OCI-LY7 (cell line): ENCODE measurements around the gene MYRIP. TPM values are rescaled to one million over a fixed set of nuclear protein-coding genes. Genes with fewer than 3 reads are reported as not detected.

Experiments used
- BruUV-seq: library from RNA; stranded (reverse); fragments of 400-500 nt; replicated peaks from 2 replicates; lab custom pipeline; 2021; lab: Mats Ljungman, UMichigan
- CTCF ChIA-PET: fragments of 300-600 bp; sonication (Branson Sonifier 250); formaldehyde crosslinking; loops from one replicate; lab custom pipeline; 2022; ENCODE audit warnings: antibody characterized with exemption; ENCODE audit not compliant: unreplicated experiment; lab: Charles Lee
- POLR2A ChIA-PET: fragments of 300-600 bp; sonication (Branson Sonifier 250); formaldehyde crosslinking; loops from one replicate; lab custom pipeline; 2022; ENCODE audit warnings: antibody characterized with exemption; lab: Charles Lee
- DNase-seq: peaks from one replicate; pipeline ENCODE4 v3.0.0-alpha.2; 2015; ENCODE audit warnings: low spot score
- H2AFZ ChIP-seq: fragments of 200-600 bp; sonication (generic), shearing (Covaris generic); 2 replicates; pipeline ENCODE4 v1.6.1; 2014; ENCODE audit warnings: mild to moderate bottlenecking, antibody characterized with exemption, low read length, moderate library complexity
- H3K27ac ChIP-seq: fragments of 200-600 bp; sonication (generic); 2 replicates; pipeline ENCODE4 v1.5.1; 2014; ENCODE audit warnings: mixed run types, low read depth, mild to moderate bottlenecking, moderate library complexity, low read length, inconsistent platforms; ENCODE audit not compliant: poor library complexity, severe bottlenecking
- H3K36me3 ChIP-seq: fragments of 200-600 bp; sonication (generic); 2 replicates; pipeline ENCODE4 v1.6.1; 2014; ENCODE audit warnings: mild to moderate bottlenecking, antibody characterized with exemption, low read length, moderate library complexity, mixed read lengths; ENCODE audit not compliant: insufficient read depth
- H3K4me1 ChIP-seq: fragments of 200-600 bp; sonication (generic); 2 replicates; pipeline ENCODE4 v1.5.1; 2014; ENCODE audit warnings: mild to moderate bottlenecking, low read length; ENCODE audit not compliant: insufficient read depth, poor library complexity, severe bottlenecking
- H3K4me2 ChIP-seq: fragments of 200-600 bp; sonication (generic); 2 replicates; pipeline ENCODE4 v1.6.1; 2014; ENCODE audit warnings: mild to moderate bottlenecking, low read length
- H3K4me3 ChIP-seq: fragments of 200-600 bp; sonication (generic); 2 replicates; pipeline ENCODE4 v1.5.1; 2014; ENCODE audit warnings: mild to moderate bottlenecking, low read depth, low read length; ENCODE audit not compliant: poor library complexity, severe bottlenecking
- H3K79me2 ChIP-seq: fragments of 200-600 bp; sonication (generic); 2 replicates; pipeline ENCODE4 v1.6.1; 2016; ENCODE audit warnings: low read depth, mild to moderate bottlenecking, low read length, moderate library complexity, mixed read lengths; ENCODE audit not compliant: insufficient read depth
- H3K9me2 ChIP-seq: fragments of 200-600 bp; sonication (generic); 2 replicates; pipeline ENCODE4 v1.6.1; 2016; ENCODE audit warnings: mild to moderate bottlenecking, low read length, mixed read lengths; ENCODE audit not compliant: insufficient read depth
- H3K9me3 ChIP-seq: fragments of 200-600 bp; sonication (generic); 2 replicates; pipeline ENCODE4 v1.6.1; 2014; ENCODE audit warnings: mild to moderate bottlenecking, mixed run types, low read length, mixed read lengths
- H4K20me1 ChIP-seq: fragments of 200-600 bp; sonication (generic); 2 replicates; pipeline ENCODE4 v1.6.1; 2014; ENCODE audit warnings: mild to moderate bottlenecking, antibody characterized with exemption, low read length, moderate library complexity, mixed read lengths; ENCODE audit not compliant: insufficient read depth
- CTCF ChIP-seq: fragments of 200-600 bp; sonication (generic); conservative IDR thresholded peaks from 2 replicates; pipeline ENCODE4 v1.5.1; 2014; ENCODE audit warnings: mild to moderate bottlenecking, antibody characterized with exemption, low read length, moderate library complexity, mixed read lengths
- EZH2phosphoT487 ChIP-seq: fragments of 200-600 bp; sonication (generic); IDR thresholded peaks from 2 replicates; pipeline ENCODE4 v1.6.1; 2018; ENCODE audit warnings: low read depth, borderline replicate concordance, mild to moderate bottlenecking, mixed run types, antibody characterized with exemption, low read length, moderate library complexity, mixed read lengths
- intact Hi-C: fragments of 100-400 bp; cut with micrococcal nuclease; formaldehyde crosslinking; loops from one replicate; pipeline ENCODE4 v1.10.0; 2022; ENCODE audit not compliant: unreplicated experiment
- total RNA-seq, 2 experiments: library from RNA; depleted of rRNA in 1 of 2; stranded (reverse); fragments of >200 nt in 1 of 2; shearing (Covaris generic) in 1 of 2; gene quantifications; 2 replicates each; pipeline ENCODE4 v1.2.3, GENCODE V29; 2014 to 2022

MYRIP gene
- total RNA-seq, 2 experiments from 2014 or later, result not detected

- intact Hi-C loops, result no loop called here
- DNase-seq, result no peak
- H3K9me3 ChIP-seq, result no peaks in the 10 kb centered on the region
- H3K79me2 ChIP-seq, result no peaks in the 10 kb centered on the region
- no peak overlapping the region for H3K27ac ChIP-seq
- no peaks in the 10 kb centered on the region for H3K4me1 ChIP-seq
- CTCF ChIA-PET, result no interaction called here
- no peak overlapping the region for H2AFZ ChIP-seq
- H3K4me2 ChIP-seq, result no peak overlapping the region
- TF ChIP-seq EZH2phosphoT487 (no peak), CTCF (no peak)
- H3K9me2 ChIP-seq, result no peaks in the 10 kb centered on the region
- no peaks in the 10 kb centered on the region; the same call in 1 of the 2 replicates for H4K20me1 ChIP-seq
- POLR2A ChIA-PET, result interaction anchor here (0.7 kb wide), 1 partner anchor 177 kb away, joined by 3 read pairs; no protein-coding TSS in a partner anchor
- no TSS peak for BruUV-seq
- H3K36me3 ChIP-seq, result no peaks in the 10 kb centered on the region
- H3K4me3 ChIP-seq, result no peak overlapping the region
Measured at GRCh38 chr3:40302784-40303183, 493.4 kb downstream of the MYRIP start.

GRCh38 chr3:40304352-40304751, 494.9 kb downstream of the MYRIP start:
- no peaks in the 10 kb centered on the region for H3K9me3 ChIP-seq
- intact Hi-C loops, result no loop called here
- ChIA-PET POLR2A (interaction anchor here (1.0 kb wide), 1 partner anchor 29 kb away, joined by 3 read pairs; no protein-coding TSS in a partner anchor), CTCF (no interaction called here)
- H3K9me2 ChIP-seq, result no peaks in the 10 kb centered on the region
- no peak overlapping the region for H3K4me3 ChIP-seq
- H2AFZ ChIP-seq, result no peak overlapping the region
- H3K36me3 ChIP-seq, result no peaks in the 10 kb centered on the region
- BruUV-seq, result no TSS peak
- no peak overlapping the region for H3K4me2 ChIP-seq
- H4K20me1 ChIP-seq, result no peaks in the 10 kb centered on the region; the same call in 1 of the 2 replicates
- no peak for TF ChIP-seq EZH2phosphoT487
- TF ChIP-seq CTCF, result no peak
- no peak overlapping the region for H3K27ac ChIP-seq
- no peaks in the 10 kb centered on the region for H3K79me2 ChIP-seq
- H3K4me1 ChIP-seq, result peaks cover 7% of the 10 kb centered on the region
- no peak for DNase-seq

- no peak overlapping the region for H3K27ac ChIP-seq
- TF ChIP-seq EZH2phosphoT487 (no peak), CTCF (no peak)
- peaks cover 18% of the 10 kb centered on the region for H3K79me2 ChIP-seq
- H3K9me2 ChIP-seq, result no peaks in the 10 kb centered on the region
- ChIA-PET POLR2A (interaction anchor here (0.5 to 1.3 kb wide), 3 partner anchors 10 to 1802 kb away, joined by 3 to 4 read pairs (median 4); no protein-coding TSS in a partner anchor), CTCF (interaction anchor here (1.3 kb wide), 1 partner anchor 14 kb away, joined by 3 read pairs; no protein-coding TSS in a partner anchor)
- H3K4me2 ChIP-seq, result no peak overlapping the region
- DNase-seq, result no peak
- no peak overlapping the region for H2AFZ ChIP-seq
- H3K4me1 ChIP-seq, result peaks cover 16% of the 10 kb centered on the region
- BruUV-seq, result no TSS peak
- intact Hi-C loops, result loop anchor here (5.0 kb wide), 1 partner anchor 221 kb away; no protein-coding TSS in a partner anchor
- no peaks in the 10 kb centered on the region; the same call in none of the 2 replicates for H4K20me1 ChIP-seq
- H3K9me3 ChIP-seq, result no peaks in the 10 kb centered on the region
- H3K4me3 ChIP-seq, result no peak overlapping the region
- peaks cover 6% of the 10 kb centered on the region for H3K36me3 ChIP-seq
Measured at GRCh38 chr3:40306336-40306735, 496.9 kb downstream of the MYRIP start.
